Measurements from ENCODE around the gene PEX26. TPM values are rescaled to one million over a fixed set of nuclear protein-coding genes. Genes with fewer than 3 reads are reported as not detected.
"Not testable (repeated sequence)": the region's sequence is repeated elsewhere in the genome, so short reads cannot be mapped to it uniquely, and the experiment has no call there.

PEX26 gene
- total RNA-seq, 4 donors from 2014 or later, result 23.1 to 31.0 (median 24.8) TPM

GRCh38 chr22:18068381-18068988, 9.3 kb upstream of the PEX26 start:
- TF ChIP-seq CTCF (IDR thresholded peaks at IDR 0.05) (no peak), POLR2A (IDR thresholded peaks at IDR 0.05) (no peak)
- no peak for DNase-seq (ENCODE audit: low spot score in 2 of 2)
- intact Hi-C loops (cut with DNase I; ENCODE audit: low total_unique reads), result no loop called here
- no peak overlapping the region for H3K4me3 ChIP-seq (ENCODE audit: low read depth, poor library complexity, severe bottlenecking)
- 39 to 44% methylated on average over 3 of the region's 3 CpGs for WGBS, 2 donors

- no peak for DNase-seq (ENCODE audit: low spot score in 2 of 2)
- 89 to 90% methylated on average over 2 of the region's 2 CpGs for WGBS, 2 donors
- intact Hi-C loops (cut with DNase I; ENCODE audit: low total_unique reads), result no loop called here
- no peak overlapping the region for H3K4me3 ChIP-seq (ENCODE audit: low read depth, poor library complexity, severe bottlenecking)
- TF ChIP-seq CTCF (IDR thresholded peaks at IDR 0.05) (no peak), POLR2A (IDR thresholded peaks at IDR 0.05) (no peak)
Observed at GRCh38 chr22:18069041-18069440, 8.7 kb upstream of the PEX26 start.

GRCh38 chr22:18070041-18070440, 7.7 kb upstream of the PEX26 start:
- WGBS, 2 donors, result 92 to 94% methylated on average over 4 of the region's 4 CpGs
- TF ChIP-seq CTCF (IDR thresholded peaks at IDR 0.05), result no peak
- TF ChIP-seq POLR2A (IDR thresholded peaks at IDR 0.05), result no peak
- H3K4me3 ChIP-seq (ENCODE audit: low read depth, poor library complexity, severe bottlenecking), result no peak overlapping the region
- DNase-seq (ENCODE audit: low spot score in 2 of 2), result no peak
- intact Hi-C loops (cut with DNase I; ENCODE audit: low total_unique reads), result no loop called here

- no peak for TF ChIP-seq CTCF (IDR thresholded peaks at IDR 0.05)
- TF ChIP-seq POLR2A (IDR thresholded peaks at IDR 0.05), result no peak
- WGBS, 2 donors, result 57 to 59% methylated on average over 14 of the region's 14 CpGs
- DNase-seq (ENCODE audit: low spot score in 2 of 2), result no peak
- intact Hi-C loops (cut with DNase I; ENCODE audit: low total_unique reads), result no loop called here
- H3K4me3 ChIP-seq (ENCODE audit: low read depth, poor library complexity, severe bottlenecking), result no peak overlapping the region
Observed at GRCh38 chr22:18070556-18071306, 7.1 kb upstream of the PEX26 start.

- 86 to 87% methylated on average over 7 of the region's 7 CpGs for WGBS, 2 donors
- intact Hi-C loops (cut with DNase I; ENCODE audit: low total_unique reads); DNase-seq (ENCODE audit: low spot score in 2 of 2); H3K4me3 ChIP-seq (ENCODE audit: low read depth, poor library complexity, severe bottlenecking): not testable (repeated sequence)
Observed at GRCh38 chr22:18071307-18071967, 6.4 kb upstream of the PEX26 start.

GRCh38 chr22:18071968-18072310, 5.9 kb upstream of the PEX26 start:
- DNase-seq (ENCODE audit: low spot score in 2 of 2), result no peak
- intact Hi-C loops (cut with DNase I; ENCODE audit: low total_unique reads), result no loop called here
- no peak overlapping the region for H3K4me3 ChIP-seq (ENCODE audit: low read depth, poor library complexity, severe bottlenecking)
- TF ChIP-seq CTCF (IDR thresholded peaks at IDR 0.05) (no peak), POLR2A (IDR thresholded peaks at IDR 0.05) (no peak)
- 44 to 69% methylated on average over 1 of the region's 1 CpG for WGBS, 2 donors

All from lower leg skin (tissue), 4 donors.